ENCODE data around the gene CGB1. TPM values are rescaled to one million over a fixed set of nuclear protein-coding genes. Genes with fewer than 3 reads are reported as not detected.
A peak's percentile ranks its signal among the peaks of the same experiment; 100 is the strongest.
"Not testable (repeated sequence)": the region's sequence is repeated elsewhere in the genome, so short reads cannot be mapped to it uniquely, and the experiment has no call there.

The CGB1 gene
- total RNA-seq, 1 donor from 2014 or later: not detected

DNA sequence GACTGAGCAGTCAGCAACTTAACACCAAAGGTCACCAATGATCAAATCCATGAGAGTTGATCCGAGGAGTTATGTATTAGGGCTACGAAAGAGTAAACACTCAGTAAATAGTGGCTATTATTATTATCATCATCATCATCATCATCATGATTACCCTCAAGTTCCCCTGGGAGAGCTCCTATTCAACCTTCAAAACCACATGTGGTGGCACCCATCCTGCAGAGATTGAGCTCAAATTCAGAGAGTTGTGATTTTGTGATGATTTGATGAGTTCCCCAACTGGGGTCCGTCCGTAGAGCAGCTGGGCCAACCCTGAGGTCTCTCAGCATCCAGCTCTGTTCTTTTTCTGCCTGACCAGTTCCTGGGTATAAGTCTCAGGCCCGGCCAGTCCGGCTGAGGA lies 11.6 kb downstream of the CGB1 start:
- DNase-seq (ENCODE audit: low spot score in 2 of 2); FAIRE-seq: not testable (repeated sequence)

DNA sequence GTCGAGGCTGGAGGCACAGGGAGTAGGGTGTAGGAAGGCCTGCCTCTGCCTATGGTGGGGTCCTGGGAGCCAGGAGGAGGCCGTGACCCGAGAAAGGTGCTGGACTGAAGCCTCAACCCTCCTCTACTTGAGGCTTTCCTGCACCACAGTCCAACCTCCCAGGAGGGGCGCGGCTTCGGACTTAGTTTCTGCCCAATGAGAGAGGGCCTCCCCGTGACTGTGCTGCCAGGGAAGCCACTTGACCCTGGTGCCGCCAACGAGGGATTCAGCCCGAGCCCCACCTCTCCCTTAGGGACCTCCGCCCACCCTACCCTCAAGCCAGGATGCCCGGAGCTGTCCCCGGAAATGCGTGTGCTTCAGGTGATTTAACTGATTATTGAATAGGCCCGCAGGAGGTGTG lies 12.5 kb downstream of the CGB1 start, which contains the start of gene CGB3:
Gene CGB3, minus strand, starts transcription at position 101 of the 400 bp plus-strand sequence. CDS start 362 bp downstream, outside the sequence.
- FAIRE-seq; DNase-seq (ENCODE audit: low spot score in 2 of 2): not testable (repeated sequence)

DNA sequence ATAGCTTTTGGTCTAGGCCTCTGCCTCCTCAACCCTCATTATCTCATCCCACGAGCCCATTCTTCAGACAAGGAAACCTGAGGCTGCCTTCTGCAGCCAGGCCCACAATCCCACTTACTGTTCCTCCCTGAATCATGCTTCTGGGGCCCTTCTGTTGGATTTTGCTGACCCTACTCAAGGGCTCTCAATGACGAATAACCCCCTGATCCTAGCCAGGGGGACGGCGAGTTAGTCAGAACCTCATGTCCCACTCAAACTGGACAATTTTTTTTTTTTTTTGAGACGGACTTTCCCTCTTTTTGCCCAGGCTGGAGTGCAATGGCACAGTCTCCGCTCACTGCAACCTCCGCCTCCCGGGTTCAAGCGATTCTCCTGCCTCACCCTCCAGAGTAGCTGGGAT lies 14.6 kb downstream of the CGB1 start:
- FAIRE-seq: no peak

DNA sequence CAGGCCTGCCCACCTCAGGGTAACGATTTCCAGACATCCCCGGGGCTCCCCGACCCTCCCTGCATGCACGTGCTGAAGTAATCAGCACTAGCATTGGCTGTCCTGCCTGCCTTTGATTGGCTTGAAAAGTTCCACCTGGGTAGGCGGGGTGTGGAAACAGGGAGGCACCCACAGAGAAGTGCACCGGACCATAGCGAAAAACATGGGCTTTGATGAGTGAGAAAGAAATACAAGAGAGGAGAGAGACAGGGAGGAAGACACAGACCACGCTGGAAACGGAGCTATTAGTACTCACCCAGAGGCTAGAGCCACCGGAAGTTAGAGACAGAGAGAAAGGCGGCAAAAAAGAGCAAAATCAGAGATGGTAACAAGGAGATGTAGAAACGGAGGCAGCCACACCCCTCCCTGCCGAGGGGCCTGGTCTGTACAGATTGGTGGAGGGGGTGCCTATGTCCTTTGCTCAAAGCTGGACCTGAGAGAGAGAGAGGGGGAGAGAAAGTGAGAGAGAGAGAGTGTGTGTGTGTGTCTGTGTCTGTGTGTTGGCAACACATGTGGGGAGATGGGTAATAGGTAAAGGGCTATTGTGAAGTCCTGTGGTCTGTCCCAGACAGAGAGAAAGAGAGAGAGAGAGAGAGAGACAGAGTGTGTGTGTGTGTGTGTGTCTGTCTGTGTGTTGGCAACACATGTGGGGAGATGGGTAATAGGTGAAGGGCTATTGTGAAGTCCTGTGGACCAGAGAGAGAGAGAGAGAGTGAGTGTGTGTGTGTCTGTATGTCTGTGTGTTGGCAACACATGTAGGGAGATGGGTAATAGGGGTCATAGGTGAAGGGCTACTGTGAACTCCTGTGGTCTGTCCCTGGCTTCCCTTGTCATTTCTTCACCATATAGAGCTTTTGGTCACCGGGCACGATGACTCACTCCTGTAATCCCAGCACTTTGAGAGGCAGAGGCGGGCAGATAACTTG lies 15.5 kb downstream of the CGB1 start:
- DNase-seq (ENCODE audit: low spot score in 2 of 2) (no peak), FAIRE-seq (no peak)

More for the DNA sequence above, 14.6 kb downstream of the CGB1 start:
- DNase-seq (ENCODE audit: low spot score in 2 of 2): no peak

- no peak for DNase-seq (ENCODE audit: low spot score in 2 of 2)
- no peak for FAIRE-seq
Observed at GRCh38 chr19:49020342-49020741, 16.4 kb downstream of the CGB1 start.

- FAIRE-seq: no peak
- DNase-seq (ENCODE audit: low spot score in 2 of 2): peak in 1 of 2 donors; percentile 66
Observed at GRCh38 chr19:49019242-49019932, 17.3 kb downstream of the CGB1 start.

DNA sequence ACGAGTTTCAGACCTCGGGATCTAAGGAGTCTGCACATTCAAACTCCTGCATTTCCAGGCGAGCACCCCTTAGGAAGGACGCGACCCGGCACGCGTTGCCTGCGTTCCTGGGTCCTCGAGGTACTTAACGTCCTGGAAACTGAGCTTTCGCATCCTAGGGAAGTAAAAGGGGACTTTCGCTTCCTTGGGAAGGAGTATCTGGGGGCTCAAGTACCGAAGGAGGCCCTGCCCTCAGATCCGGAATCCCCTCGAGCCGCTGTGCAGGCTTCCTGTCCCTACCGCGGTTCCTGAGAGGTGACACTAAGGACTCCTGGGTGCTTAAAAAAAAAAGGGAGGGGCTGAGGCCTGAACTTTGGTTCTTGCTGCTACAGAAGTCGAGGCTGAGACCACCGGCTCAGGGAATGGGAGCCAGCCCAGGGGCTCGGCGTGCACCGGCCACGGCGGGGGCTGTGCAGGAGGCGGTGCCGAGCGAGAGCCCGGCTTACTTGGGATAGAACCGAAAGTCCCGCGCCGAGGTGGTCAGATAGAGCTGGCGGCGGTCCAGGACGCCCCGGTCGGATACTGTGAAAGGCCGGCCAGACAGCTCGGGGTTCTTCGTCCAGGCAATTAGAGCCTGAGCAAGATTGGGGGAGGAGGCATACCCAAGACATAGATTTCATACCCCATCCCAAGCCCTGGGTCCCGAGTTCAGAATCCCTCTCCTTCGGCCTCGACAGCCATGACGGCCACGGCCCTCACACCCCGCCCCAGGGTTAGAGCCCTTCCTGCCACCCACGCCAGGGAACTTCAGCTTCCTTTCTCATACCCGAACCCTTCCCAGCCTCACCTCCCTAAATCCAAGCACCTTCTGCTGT lies 18.1 kb downstream of the CGB1 start:
- FAIRE-seq; DNase-seq (ENCODE audit: low spot score in 2 of 2): not testable (repeated sequence)

- FAIRE-seq (no peak), DNase-seq (ENCODE audit: low spot score in 2 of 2) (peak; percentile 60 to 75)
Observed at GRCh38 chr19:49017666-49018351, 18.9 kb downstream of the CGB1 start.

GRCh38 chr19:49017041-49017665 lies 19.5 kb downstream of the CGB1 start, which contains the start of gene LHB:
Gene LHB (minus strand): TSS chr19:49017091. CDS start chr19:49017081, 10 bp downstream.
- DNase-seq (ENCODE audit: low spot score in 2 of 2) (no peak), FAIRE-seq (no peak)

DNA sequence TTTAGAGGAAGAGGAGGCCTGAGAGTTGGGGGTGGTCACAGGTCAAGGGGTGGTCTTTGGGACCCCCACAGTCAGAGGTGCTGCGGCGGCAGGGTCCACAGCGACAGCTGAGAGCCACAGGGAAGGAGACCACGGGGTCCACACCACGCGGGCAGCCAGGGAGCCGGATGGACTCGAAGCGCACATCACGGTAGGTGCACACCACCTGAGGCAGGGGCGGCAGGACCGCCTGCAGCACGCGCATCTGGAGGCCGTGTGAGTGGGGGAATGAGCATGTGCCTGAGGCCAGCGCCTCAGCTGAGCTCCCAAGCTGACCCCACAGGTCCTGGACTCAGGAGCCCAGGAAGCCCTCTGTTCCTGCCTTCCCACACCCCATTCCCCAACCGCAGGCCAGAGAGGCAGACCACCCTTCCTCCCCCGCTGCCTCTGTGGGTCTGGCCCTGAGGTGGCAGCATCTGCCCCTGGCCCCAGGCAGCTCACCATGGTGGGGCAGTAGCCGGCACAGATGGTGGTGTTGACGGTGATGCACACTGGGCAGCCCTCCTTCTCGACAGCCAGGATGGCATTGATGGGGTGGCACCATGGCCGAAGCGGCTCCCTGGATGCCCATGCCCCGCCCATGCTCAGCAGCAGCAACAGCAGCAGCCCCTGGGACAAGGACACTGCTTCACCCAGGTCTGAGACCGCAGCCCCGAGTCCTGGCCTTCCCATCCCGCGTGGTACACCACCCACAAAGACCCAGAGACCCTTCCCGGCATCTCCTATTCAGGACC lies 20.4 kb downstream of the CGB1 start:
- FAIRE-seq (no peak), DNase-seq (ENCODE audit: low spot score in 2 of 2) (peak in 1 of 2 donors; percentile 10)

GRCh38 chr19:49014870-49015255 lies 21.8 kb downstream of the CGB1 start:
- FAIRE-seq (no peak), DNase-seq (ENCODE audit: low spot score in 2 of 2) (no peak)

DNA sequence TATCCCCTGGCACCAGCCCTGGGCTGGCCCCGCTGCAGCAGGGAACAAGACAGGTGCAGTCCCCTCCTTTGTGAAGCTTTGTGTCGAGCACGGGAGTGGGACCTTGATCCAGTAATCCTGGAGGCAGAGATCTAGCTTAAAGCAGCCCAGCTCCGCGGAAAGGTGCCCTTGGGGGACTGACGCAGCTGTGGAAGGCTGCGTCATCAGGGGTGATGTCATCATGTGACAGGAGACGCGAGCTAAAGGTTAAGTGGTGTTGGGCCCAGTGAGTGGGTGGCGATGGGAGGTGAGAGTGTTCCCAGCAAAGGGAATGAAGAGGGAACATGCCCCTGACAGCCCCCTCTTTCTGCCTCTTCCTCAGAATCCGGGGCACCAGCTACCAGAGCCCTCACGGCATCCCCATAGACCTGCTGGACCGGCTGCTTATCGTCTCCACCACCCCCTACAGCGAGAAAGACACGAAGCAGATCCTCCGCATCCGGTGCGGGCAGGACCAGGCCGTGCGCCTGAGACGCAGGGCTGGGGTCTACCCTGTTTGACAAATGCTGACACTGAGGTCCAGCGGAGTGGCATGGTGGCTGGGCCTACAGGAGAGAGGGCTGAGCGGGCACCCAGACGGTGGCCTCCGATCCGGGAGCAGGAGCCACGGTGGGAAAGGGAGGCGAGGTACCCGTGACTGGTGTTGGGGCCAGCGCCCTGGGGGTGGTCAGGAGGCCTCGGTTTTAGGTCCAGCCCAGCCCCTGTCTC lies 22.4 kb downstream of the CGB1 start:
- no peak for FAIRE-seq
- DNase-seq (ENCODE audit: low spot score in 2 of 2): no peak

DNA sequence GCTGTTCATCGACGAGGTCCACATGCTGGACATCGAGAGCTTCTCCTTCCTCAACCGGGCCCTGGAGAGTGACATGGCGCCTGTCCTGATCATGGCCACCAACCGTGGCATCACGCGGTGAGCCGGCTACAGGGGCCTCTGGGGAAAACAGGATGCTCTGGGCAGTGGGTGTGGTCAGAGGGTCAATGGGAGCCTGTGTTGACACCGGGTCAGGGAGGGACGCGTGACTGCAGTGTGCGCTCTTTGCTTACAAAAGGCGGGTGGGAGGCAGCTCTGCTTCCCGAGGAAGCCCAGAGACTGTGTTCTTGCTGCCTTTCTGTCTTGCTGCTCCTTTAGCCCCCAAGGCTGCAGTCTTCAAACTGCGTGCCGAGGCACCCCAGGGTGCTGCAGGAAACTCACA lies 25.5 kb downstream of the CGB1 start:
- FAIRE-seq: no peak
- DNase-seq (ENCODE audit: low spot score in 2 of 2): no peak

GRCh38 chr19:49010453-49010852 lies 26.2 kb downstream of the CGB1 start:
- FAIRE-seq (no peak), DNase-seq (ENCODE audit: low spot score in 2 of 2) (no peak)

DNA sequence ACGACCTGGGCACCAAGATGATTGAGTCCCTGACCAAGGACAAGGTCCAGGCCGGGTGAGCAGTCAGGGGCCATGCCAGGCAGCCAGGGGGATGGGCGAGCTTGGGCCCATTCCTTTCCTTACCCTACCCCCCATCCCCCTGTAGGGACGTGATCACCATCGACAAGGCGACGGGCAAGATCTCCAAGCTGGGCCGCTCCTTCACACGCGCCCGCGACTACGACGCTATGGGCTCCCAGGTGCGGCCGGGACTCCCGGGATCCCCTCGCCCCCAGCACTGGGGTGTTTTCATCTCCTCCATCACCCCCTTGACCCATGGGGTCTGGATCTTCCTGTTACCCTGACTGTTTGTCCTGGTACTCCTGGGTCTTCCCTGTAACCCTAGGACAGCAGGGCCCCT lies 26.9 kb downstream of the CGB1 start:
- FAIRE-seq (no peak), DNase-seq (ENCODE audit: low spot score in 2 of 2) (no peak)

DNA sequence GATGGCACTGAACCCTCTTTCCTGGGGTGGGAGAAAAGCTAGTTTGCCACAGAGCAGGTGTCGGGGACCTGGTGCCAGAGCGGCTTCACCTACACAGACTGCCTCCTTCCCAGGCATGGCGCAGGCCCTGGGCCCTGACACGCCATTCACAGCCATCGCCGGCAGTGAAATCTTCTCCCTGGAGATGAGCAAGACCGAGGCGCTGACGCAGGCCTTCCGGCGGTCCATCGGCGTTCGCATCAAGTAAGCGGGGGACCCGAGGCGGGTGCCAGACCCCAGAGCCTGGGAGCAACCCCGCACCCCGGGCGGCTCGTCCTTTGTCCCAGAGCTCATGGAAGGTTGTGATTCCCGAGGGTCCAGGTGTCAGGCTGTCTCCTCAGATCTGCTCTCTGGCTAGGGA lies 29.8 kb downstream of the CGB1 start:
- FAIRE-seq (no peak), DNase-seq (ENCODE audit: low spot score in 2 of 2) (no peak)

DNA sequence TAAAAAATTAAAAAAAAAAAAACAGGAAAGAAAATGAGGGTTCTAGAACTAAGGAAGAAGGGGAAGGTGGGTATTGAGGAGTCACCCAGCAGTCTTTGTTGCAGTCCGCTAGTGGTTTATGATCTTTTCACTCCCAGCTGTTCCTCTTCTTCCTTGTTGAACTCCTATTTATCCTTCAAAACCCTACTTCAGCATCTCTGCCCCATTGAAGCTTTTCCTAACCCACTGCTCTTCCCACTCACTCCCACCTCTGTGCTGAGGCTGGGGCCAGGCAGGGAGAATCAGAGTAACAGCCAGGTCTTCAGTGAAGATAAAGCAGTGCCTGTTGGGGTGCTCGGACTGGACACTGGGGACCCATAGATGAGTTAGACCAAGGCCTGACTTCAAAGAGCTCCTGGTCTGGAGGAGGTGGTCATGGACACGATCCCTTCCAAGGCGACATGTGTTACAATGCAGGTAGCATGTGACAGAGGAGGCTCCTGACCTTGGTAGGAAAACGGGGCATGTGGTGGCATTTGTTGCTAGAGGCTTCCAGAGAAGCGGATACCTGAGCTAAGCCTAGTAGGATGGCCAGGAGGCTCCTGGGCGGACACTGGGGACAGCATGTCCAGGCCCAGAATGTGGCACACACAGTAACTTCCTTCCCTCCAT lies 31.6 kb downstream of the CGB1 start:
- no peak for FAIRE-seq
- no peak for DNase-seq (ENCODE audit: low spot score in 2 of 2)

Measured in frontal cortex (tissue), 4 donors.